KMS-11 (cell line): ENCODE measurements around the gene COL20A1.

Source experiments
- H2AFZ ChIP-seq: fragments of 200-600 bp; sonication (generic); 2 replicates; pipeline ENCODE4 v1.6.1; 2016; ENCODE audit warnings: antibody characterized with exemption, mixed run types, low read depth
- H3K27ac ChIP-seq: fragments of 200-600 bp; sonication (generic); 2 replicates; pipeline ENCODE4 v1.6.1; 2016; ENCODE audit warnings: mild to moderate bottlenecking, mixed run types
- H3K27me3 ChIP-seq: fragments of 200-600 bp; sonication (generic); 2 replicates; pipeline ENCODE4 v1.6.1; 2017; ENCODE audit warnings: mild to moderate bottlenecking, low read depth, mixed run types, moderate library complexity; ENCODE audit not compliant: insufficient read depth
- H3K36me3 ChIP-seq: fragments of 200-600 bp; sonication (generic); 2 replicates; pipeline ENCODE4 v1.6.1; 2017; ENCODE audit warnings: mild to moderate bottlenecking, mixed run types; ENCODE audit not compliant: insufficient read depth
- H3K4me1 ChIP-seq: fragments of 200-600 bp; sonication (generic); 2 replicates; pipeline ENCODE4 v1.6.1; 2016; ENCODE audit warnings: mild to moderate bottlenecking, low read depth, mixed run types; ENCODE audit not compliant: poor library complexity, severe bottlenecking
- H3K4me2 ChIP-seq: fragments of 200-600 bp; sonication (generic); 2 replicates; pipeline ENCODE4 v1.7.0; 2016; ENCODE audit warnings: mild to moderate bottlenecking, mixed run types
- H3K4me3 ChIP-seq: fragments of 200-600 bp; sonication (generic); IDR thresholded peaks from 2 replicates; pipeline ENCODE4 v1.6.1; 2017; ENCODE audit warnings: low read depth, low read length, mixed read lengths; ENCODE audit not compliant: insufficient read depth
- H3K79me2 ChIP-seq: fragments of 200-600 bp; sonication (generic); 2 replicates; pipeline ENCODE4 v1.6.1; 2016; ENCODE audit warnings: low read depth, mixed run types; ENCODE audit not compliant: insufficient read depth
- H3K9ac ChIP-seq: fragments of 200-600 bp; sonication (generic); 2 replicates; pipeline ENCODE4 v1.6.1; 2016; ENCODE audit warnings: mild to moderate bottlenecking, mixed run types
- H4K20me1 ChIP-seq: fragments of 200-600 bp; sonication (generic); 2 replicates; pipeline ENCODE4 v1.6.1; 2016; ENCODE audit warnings: mild to moderate bottlenecking, mixed run types; ENCODE audit not compliant: insufficient read depth
- CTCF ChIP-seq: fragments of 200-600 bp; sonication (generic); conservative IDR thresholded peaks from 2 replicates; pipeline ENCODE4 v1.6.1; 2017; ENCODE audit warnings: low read depth, mild to moderate bottlenecking, antibody characterized with exemption, low read length, moderate library complexity, mixed read lengths

The COL20A1 gene

GRCh38 chr20:63253065-63253437 is 39.9 kb upstream of the COL20A1 start:
- H3K9ac ChIP-seq: no peak overlapping the region
- TF ChIP-seq CTCF: no peak
- no peak overlapping the region for H3K4me3 ChIP-seq
- no peaks in the 10 kb centered on the region for H4K20me1 ChIP-seq
- peaks cover 94% of the 10 kb centered on the region for H3K27me3 ChIP-seq
- H3K79me2 ChIP-seq: no peaks in the 10 kb centered on the region
- H2AFZ ChIP-seq: no peak overlapping the region
- H3K4me2 ChIP-seq: no peak overlapping the region
- H3K36me3 ChIP-seq: no peaks in the 10 kb centered on the region
- no peak overlapping the region for H3K27ac ChIP-seq
- no peaks in the 10 kb centered on the region for H3K4me1 ChIP-seq

- Histone ChIP-seq H3K4me3 (no peak overlapping the region), H3K9ac (no peak overlapping the region), H2AFZ (no peak overlapping the region), H3K4me1 (no peaks in the 10 kb centered on the region), H3K79me2 (no peaks in the 10 kb centered on the region), H3K27ac (no peak overlapping the region), H4K20me1 (no peaks in the 10 kb centered on the region), H3K27me3 (peaks cover 94% of the 10 kb centered on the region), H3K36me3 (no peaks in the 10 kb centered on the region), H3K4me2 (no peak overlapping the region)
- TF ChIP-seq CTCF: no peak
Measured at GRCh38 chr20:63253438-63254231, 39.4 kb upstream of the COL20A1 start.

- H3K36me3 ChIP-seq: no peaks in the 10 kb centered on the region
- H4K20me1 ChIP-seq: no peaks in the 10 kb centered on the region
- no peak within 1 kb of the TSS for H3K4me2 ChIP-seq
- H3K27me3 ChIP-seq: peaks cover 94% of the 10 kb centered on the region
- no peak within 1 kb of the TSS for H3K27ac ChIP-seq
- H2AFZ ChIP-seq: no peak within 1 kb of the TSS
- no peak for TF ChIP-seq CTCF
- no peak within 1 kb of the TSS for H3K4me3 ChIP-seq
- no peak within 1 kb of the TSS for H3K9ac ChIP-seq
- no peaks in the 10 kb centered on the region for H3K79me2 ChIP-seq
- no peaks in the 10 kb centered on the region for H3K4me1 ChIP-seq
Measured at GRCh38 chr20:63254232-63254605, 38.8 kb upstream of the COL20A1 start, which contains the start of gene NKAIN4. NKAIN4 (minus strand) TSS chr20:63254463; CDS start chr20:63254450, 13 bp downstream.

GRCh38 chr20:63254606-63255384 is 38.2 kb upstream of the COL20A1 start:
- Histone ChIP-seq H3K4me2 (no peak overlapping the region), H3K36me3 (no peaks in the 10 kb centered on the region), H3K4me3 (no peak overlapping the region), H3K9ac (no peak overlapping the region), H3K4me1 (no peaks in the 10 kb centered on the region), H2AFZ (no peak overlapping the region), H3K27ac (no peak overlapping the region), H3K27me3 (peaks cover 94% of the 10 kb centered on the region), H3K79me2 (no peaks in the 10 kb centered on the region), H4K20me1 (no peaks in the 10 kb centered on the region)
- no peak for TF ChIP-seq CTCF
